RKO (cell line): ENCODE data around the gene ZNF132.

Experiments
- DNase-seq: peaks from one replicate; pipeline ENCODE4 v3.0.0-alpha.2; 2016; ENCODE audit warnings: low spot score

The ZNF132 gene

GRCh38 chr19:58386576-58387337, 53.2 kb downstream of the ZNF132 start, which contains the start of gene RPS5:
Gene RPS5 (plus strand): TSS chr19:58387269. CDS start chr19:58388138, 869 bp downstream.
- peak; percentile 100 for DNase-seq

GRCh38 chr19:58385891-58386575, 53.9 kb downstream of the ZNF132 start:
- no peak for DNase-seq

- no peak for DNase-seq
Observed at GRCh38 chr19:58385313-58385890, 54.6 kb downstream of the ZNF132 start.

GRCh38 chr19:58382997-58383603, 56.9 kb downstream of the ZNF132 start:
- no peak for DNase-seq
